ENCODE data around the gene CDKN1B.

CDKN1B gene

DNA sequence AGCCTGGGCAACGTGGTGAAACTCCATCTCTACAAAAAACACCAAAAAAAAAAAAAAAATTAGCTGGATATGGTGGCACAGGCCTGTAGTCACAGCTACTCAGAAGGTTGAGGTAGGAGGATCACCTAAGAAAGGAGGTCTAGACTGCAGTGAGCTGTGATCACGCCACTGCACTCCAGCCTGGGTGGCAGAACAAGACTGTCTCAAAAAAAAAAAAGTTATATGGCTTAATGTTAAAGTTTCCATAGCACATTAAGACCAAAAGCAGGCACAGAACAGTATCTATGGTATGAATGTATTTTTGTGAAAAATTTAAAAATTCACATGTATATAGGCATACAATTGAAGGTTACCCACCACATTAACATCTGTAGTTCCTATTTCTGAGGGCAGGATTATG is 15.9 kb downstream of the CDKN1B start:
- TF ChIP-seq REST (IDR thresholded peaks at IDR 0.05; ENCODE audit: low read depth) (no peak), TEAD4 (IDR thresholded peaks at IDR 0.05) (no peak), EGR1 (IDR thresholded peaks at IDR 0.05) (no peak), YY1 (IDR thresholded peaks at IDR 0.05; ENCODE audit: low read depth) (no peak), ZBTB7A (IDR thresholded peaks at IDR 0.05; ENCODE audit: low read depth) (no peak), RAD21 (IDR thresholded peaks at IDR 0.05; ENCODE audit: low read depth) (no peak), USF1 (IDR thresholded peaks at IDR 0.05) (no peak), TCF12 (IDR thresholded peaks at IDR 0.05; ENCODE audit: low read depth) (no peak), EP300 (IDR thresholded peaks at IDR 0.05; ENCODE audit: borderline replicate concordance) (no peak), CEBPB (IDR thresholded peaks at IDR 0.05) (no peak), NFIC (IDR thresholded peaks at IDR 0.05) (no peak), TAF1 (IDR thresholded peaks at IDR 0.05; ENCODE audit: low read depth) (no peak), CREB1 (IDR thresholded peaks at IDR 0.05; ENCODE audit: low read depth) (no peak)

DNA sequence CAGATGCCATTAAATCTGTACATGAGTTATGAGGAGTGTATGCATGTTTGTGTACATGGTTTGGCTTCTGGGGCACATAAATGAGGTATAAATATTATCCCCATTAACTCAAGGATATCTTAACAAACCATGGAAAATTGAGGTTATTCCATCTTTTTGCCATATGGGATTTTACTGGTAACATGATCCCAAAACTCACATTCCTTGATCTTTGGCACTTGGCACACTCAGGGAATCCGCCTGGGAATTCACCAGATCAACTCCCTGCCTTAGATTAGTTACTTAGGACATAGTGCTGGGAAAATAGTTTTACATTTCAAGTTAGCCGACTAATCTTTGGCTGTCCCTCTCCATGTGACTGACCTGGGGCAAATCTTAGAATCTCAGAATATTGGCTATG is 16.9 kb downstream of the CDKN1B start:
- no peak for TF ChIP-seq TEAD4 (IDR thresholded peaks at IDR 0.05)
- no peak for TF ChIP-seq RAD21 (IDR thresholded peaks at IDR 0.05; ENCODE audit: low read depth)
- TF ChIP-seq YY1 (IDR thresholded peaks at IDR 0.05; ENCODE audit: low read depth): no peak
- TF ChIP-seq NFIC (IDR thresholded peaks at IDR 0.05): no peak
- no peak for TF ChIP-seq ZBTB7A (IDR thresholded peaks at IDR 0.05; ENCODE audit: low read depth)
- no peak for TF ChIP-seq FOXM1 (IDR thresholded peaks at IDR 0.05; ENCODE audit: borderline replicate concordance, low read depth)

DNA sequence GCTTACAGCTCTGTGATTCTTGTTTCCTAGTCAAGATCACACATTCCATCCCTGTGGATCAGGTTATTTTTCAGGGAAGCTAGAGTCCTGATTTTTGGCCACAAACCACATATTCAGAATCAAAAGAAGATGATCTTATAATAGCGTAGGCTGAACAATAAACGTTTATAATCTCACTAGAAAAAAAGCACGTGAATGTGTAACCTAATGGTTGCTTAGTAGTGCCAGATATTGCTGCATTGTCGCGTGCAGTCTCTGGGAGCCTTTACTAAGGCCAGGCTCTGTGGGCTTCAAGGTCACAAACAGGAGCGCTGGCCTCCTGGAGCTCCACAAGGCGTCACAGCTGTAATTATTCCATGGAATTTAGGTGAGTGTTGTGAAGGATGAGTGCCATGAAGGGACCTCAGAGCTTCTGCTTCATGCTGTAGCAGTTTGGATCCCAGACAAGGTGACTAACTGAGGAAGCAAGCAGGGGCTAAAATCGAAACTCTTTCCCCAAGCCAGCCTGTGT is 17.4 kb downstream of the CDKN1B start:
- TF ChIP-seq CEBPB (IDR thresholded peaks at IDR 0.05) (no peak), REST (IDR thresholded peaks at IDR 0.05; ENCODE audit: low read depth) (no peak), NFIC (IDR thresholded peaks at IDR 0.05) (no peak)
- TF ChIP-seq, protein P1, sequence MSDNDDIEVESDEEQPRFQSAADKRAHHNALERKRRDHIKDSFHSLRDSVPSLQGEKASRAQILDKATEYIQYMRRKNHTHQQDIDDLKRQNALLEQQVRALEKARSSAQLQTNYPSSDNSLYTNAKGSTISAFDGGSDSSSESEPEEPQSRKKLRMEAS (IDR thresholded peaks at IDR 0.05): no peak

DNA sequence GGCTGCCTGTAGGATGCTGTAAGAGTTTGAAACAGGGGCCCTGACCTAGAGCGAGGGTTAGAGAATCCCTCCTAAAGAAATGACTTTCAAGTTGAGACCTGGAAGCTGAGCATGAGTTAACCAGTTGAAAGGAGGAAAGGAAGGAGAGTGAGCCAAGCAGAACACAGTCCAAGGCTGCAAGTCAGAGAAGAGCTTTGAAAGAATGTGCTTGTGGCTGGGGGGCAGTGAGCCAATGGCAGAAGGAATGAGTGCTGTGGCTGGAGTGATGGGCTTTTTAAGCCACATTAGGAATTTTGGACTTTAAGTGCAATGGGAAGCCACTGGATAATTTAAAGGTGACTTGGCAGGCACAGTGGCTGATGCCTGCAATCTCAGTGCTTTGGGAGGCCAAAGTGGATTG is 18.1 kb downstream of the CDKN1B start:
- TF ChIP-seq ZBTB7A (IDR thresholded peaks at IDR 0.05; ENCODE audit: low read depth) (no peak), TAF1 (IDR thresholded peaks at IDR 0.05; ENCODE audit: low read depth) (no peak), FOXM1 (IDR thresholded peaks at IDR 0.05; ENCODE audit: borderline replicate concordance, low read depth) (no peak), CEBPB (IDR thresholded peaks at IDR 0.05) (no peak), RAD21 (IDR thresholded peaks at IDR 0.05; ENCODE audit: low read depth) (no peak), EP300 (IDR thresholded peaks at IDR 0.05; ENCODE audit: borderline replicate concordance) (no peak), REST (IDR thresholded peaks at IDR 0.05; ENCODE audit: low read depth) (no peak), CREB1 (IDR thresholded peaks at IDR 0.05; ENCODE audit: low read depth) (no peak), USF1 (IDR thresholded peaks at IDR 0.05) (no peak), EGR1 (IDR thresholded peaks at IDR 0.05) (no peak), NFIC (IDR thresholded peaks at IDR 0.05) (no peak), TCF12 (IDR thresholded peaks at IDR 0.05; ENCODE audit: low read depth) (no peak), TEAD4 (IDR thresholded peaks at IDR 0.05) (no peak), YY1 (IDR thresholded peaks at IDR 0.05; ENCODE audit: low read depth) (no peak)
- TF ChIP-seq, protein P1 (IDR thresholded peaks at IDR 0.05): no peak
